SK-N-MC (cell line): ENCODE data around the gene TRIM75.
"Not testable (repeated sequence)": the region's sequence is repeated elsewhere in the genome, so short reads cannot be mapped to it uniquely, and the experiment has no call there.

Experiments used
- DNase-seq: peaks from one replicate; pipeline ENCODE4 v3.0.0-alpha.2; 2011; ENCODE audit warnings: low read depth, low spot score
- H3K27ac ChIP-seq: fragments of 200-600 bp; sonication (generic); 2 replicates; pipeline ENCODE4 v1.5.1; 2016; ENCODE audit warnings: mixed run types
- H3K36me3 ChIP-seq: fragments of 200-600 bp; sonication (generic); 2 replicates; pipeline ENCODE4 v1.6.1; 2017; ENCODE audit warnings: antibody characterized with exemption, low read length, mixed read lengths; ENCODE audit not compliant: insufficient read depth
- H3K4me3 ChIP-seq: fragments of 200-600 bp; sonication (generic); 2 replicates; pipeline ENCODE4 v1.5.1; 2016
- H3K9ac ChIP-seq: fragments of 200-600 bp; sonication (generic); 2 replicates; pipeline ENCODE4 v1.8.0; 2017; ENCODE audit warnings: mixed run types, mixed read lengths; ENCODE audit not compliant: insufficient read length
- H3K9me3 ChIP-seq: fragments of 200-600 bp; sonication (generic); 2 replicates; pipeline ENCODE4 v1.6.1; 2017; ENCODE audit warnings: low read depth, mild to moderate bottlenecking, antibody characterized with exemption, low read length, moderate library complexity, mixed read lengths
- EZH2 ChIP-seq: fragments of 200-600 bp; sonication (generic); IDR thresholded peaks from one replicate; pipeline ENCODE4 v1.6.1; 2017; ENCODE audit warnings: antibody characterized with exemption
- FOXP2 ChIP-seq: optimal IDR thresholded peaks from 2 replicates; pipeline ENCODE3; 2011; ENCODE audit warnings: mild to moderate bottlenecking, moderate library complexity; ENCODE audit not compliant: insufficient read depth; ENCODE audit errors: extremely low read length, control extremely low read depth
- POLR2AphosphoS5 ChIP-seq: IDR thresholded peaks from 2 replicates; pipeline ENCODE4 v1.6.1; 2012; ENCODE audit warnings: mild to moderate bottlenecking, low read depth, low read length, borderline replicate concordance

TRIM75 gene

GRCh38 chr4:165059386-165059785 lies 5.7 kb downstream of the TRIM75 start:
- no peak overlapping the region for H3K27ac ChIP-seq
- no peak for TF ChIP-seq EZH2
- TF ChIP-seq POLR2AphosphoS5: no peak
- no peak for TF ChIP-seq FOXP2
- DNase-seq: peak; percentile 16
- H3K9me3 ChIP-seq: no peaks in the 10 kb centered on the region
- no peaks in the 10 kb centered on the region for H3K36me3 ChIP-seq
- H3K4me3 ChIP-seq: no peak overlapping the region
- peak overlapping the region; percentile 17 for H3K9ac ChIP-seq

- TF ChIP-seq FOXP2 (no peak), EZH2 (no peak), POLR2AphosphoS5 (no peak)
- no peaks in the 10 kb centered on the region for H3K9me3 ChIP-seq
- no peak overlapping the region for H3K27ac ChIP-seq
- DNase-seq: no peak
- no peak overlapping the region for H3K4me3 ChIP-seq
- H3K9ac ChIP-seq: peak overlapping the region; percentile 29
- H3K36me3 ChIP-seq: no peaks in the 10 kb centered on the region
Observed at GRCh38 chr4:165060938-165061337, 7.3 kb downstream of the TRIM75 start.

- Histone ChIP-seq H3K9ac (no peak overlapping the region), H3K27ac (no peak overlapping the region), H3K9me3 (no peaks in the 10 kb centered on the region), H3K4me3 (no peak overlapping the region), H3K36me3 (no peaks in the 10 kb centered on the region)
- no peak for TF ChIP-seq EZH2
- no peak for TF ChIP-seq FOXP2
- TF ChIP-seq POLR2AphosphoS5: no peak
- no peak for DNase-seq
Observed at GRCh38 chr4:165070560-165070959, 16.9 kb downstream of the TRIM75 start.

- not testable (repeated sequence) for H3K9ac ChIP-seq, H3K4me3 ChIP-seq, DNase-seq
Observed at GRCh38 chr4:165073346-165073745, 19.7 kb downstream of the TRIM75 start.

GRCh38 chr4:165077034-165077578 lies 23.4 kb downstream of the TRIM75 start:
- no peaks in the 10 kb centered on the region for H3K9me3 ChIP-seq
- no peak overlapping the region for H3K27ac ChIP-seq
- DNase-seq: no peak
- H3K9ac ChIP-seq: no peak overlapping the region
- no peak for TF ChIP-seq FOXP2
- TF ChIP-seq EZH2: no peak
- TF ChIP-seq POLR2AphosphoS5: no peak
- H3K36me3 ChIP-seq: peaks cover 10% of the 10 kb centered on the region
- no peak overlapping the region for H3K4me3 ChIP-seq

More at GRCh38 chr4:165073346-165073745, 19.7 kb downstream of the TRIM75 start:
- H3K9me3 ChIP-seq, H3K36me3 ChIP-seq, H3K27ac ChIP-seq: not testable (repeated sequence)

GRCh38 chr4:165079476-165079875 lies 25.8 kb downstream of the TRIM75 start:
- TF ChIP-seq FOXP2 (no peak), POLR2AphosphoS5 (no peak), EZH2 (no peak)
- no peak for DNase-seq
- H3K36me3 ChIP-seq: peaks cover 10% of the 10 kb centered on the region
- H3K9me3 ChIP-seq: no peaks in the 10 kb centered on the region
- no peak overlapping the region for H3K27ac ChIP-seq
- no peak overlapping the region for H3K4me3 ChIP-seq
- no peak overlapping the region for H3K9ac ChIP-seq

- not testable (repeated sequence) for H3K27ac ChIP-seq, H3K9ac ChIP-seq, DNase-seq, H3K4me3 ChIP-seq, H3K9me3 ChIP-seq
- H3K36me3 ChIP-seq: peaks cover 16% of the 10 kb centered on the region
Observed at GRCh38 chr4:165084787-165085186, 31.1 kb downstream of the TRIM75 start.

- no peaks in the 10 kb centered on the region for H3K9me3 ChIP-seq
- no peak for DNase-seq
- no peak for TF ChIP-seq FOXP2
- no peak for TF ChIP-seq EZH2
- no peak for TF ChIP-seq POLR2AphosphoS5
- no peak overlapping the region for H3K27ac ChIP-seq
- no peak overlapping the region for H3K4me3 ChIP-seq
- H3K9ac ChIP-seq: no peak overlapping the region
- H3K36me3 ChIP-seq: peaks cover 14% of the 10 kb centered on the region
Observed at GRCh38 chr4:165085946-165086345, 32.3 kb downstream of the TRIM75 start.

- Histone ChIP-seq H3K27ac (no peak overlapping the region), H3K9ac (no peak overlapping the region), H3K36me3 (peaks cover 14% of the 10 kb centered on the region), H3K4me3 (no peak overlapping the region), H3K9me3 (no peaks in the 10 kb centered on the region)
- no peak for TF ChIP-seq FOXP2
- TF ChIP-seq EZH2: no peak
- TF ChIP-seq POLR2AphosphoS5: no peak
- no peak for DNase-seq
Observed at GRCh38 chr4:165088366-165088765, 34.7 kb downstream of the TRIM75 start.

- H3K27ac ChIP-seq, DNase-seq, H3K9me3 ChIP-seq, H3K9ac ChIP-seq, H3K4me3 ChIP-seq: not testable (repeated sequence)
- peaks cover 13% of the 10 kb centered on the region for H3K36me3 ChIP-seq
Observed at GRCh38 chr4:165092187-165092586, 38.5 kb downstream of the TRIM75 start.
